Erythroblast (primary cell): ENCODE data around the gene SRGAP3.

Experiments used
- GATA1 ChIP-seq: IDR thresholded peaks from 2 replicates; pipeline ENCODE4 v1.6.1; 2011; ENCODE audit warnings: low read depth, mild to moderate bottlenecking, control low read depth, low read length, moderate library complexity
- POLR2A ChIP-seq: IDR thresholded peaks from 2 replicates; pipeline ENCODE4 v1.6.1; 2011; ENCODE audit warnings: mild to moderate bottlenecking, low read length

DNA sequence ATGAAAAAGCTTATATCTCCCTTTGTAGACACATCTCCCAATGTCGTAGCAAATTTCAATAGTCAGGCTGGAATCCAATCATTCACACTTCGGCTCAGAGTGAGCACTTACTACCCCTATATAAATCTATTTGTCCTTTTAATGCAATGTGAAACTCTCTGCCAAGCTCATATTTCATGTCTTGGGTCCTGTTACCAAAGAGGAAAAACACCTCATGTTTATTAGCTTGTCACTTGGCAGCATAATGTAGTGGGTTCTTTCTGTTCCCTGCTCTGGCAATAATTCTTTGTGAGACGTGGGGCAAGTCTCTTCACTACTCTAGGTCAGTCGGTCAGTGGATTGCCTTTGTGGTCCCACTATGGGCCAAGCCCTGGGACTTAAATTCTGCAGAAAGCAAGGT, 107.1 kb downstream of the SRGAP3 start:
- no peak for TF ChIP-seq POLR2A
- TF ChIP-seq GATA1: no peak
